ENCODE data around the gene TSPO2.

The TSPO2 gene

GRCh38 chr6:41075651-41076626 lies 33.7 kb downstream of the TSPO2 start:
- no peak for DNase-seq (ENCODE audit: low read depth, low spot score)
- TF ChIP-seq CTCF (IDR thresholded peaks at IDR 0.05; ENCODE audit: insufficient read depth, low read length, missing control alignments): no peak
- H3K4me3 ChIP-seq (ENCODE audit: low read depth, low read length): no peak overlapping the region
- CTCF ChIA-PET: interaction anchor here (0.6 to 3.6 kb wide), 7 partner anchors 11 to 244 kb away, joined by 3 to 25 read pairs (median 4); no protein-coding TSS in a partner anchor
- POLR2A ChIA-PET: no interaction called here

- CTCF ChIA-PET: interaction anchor here (1.8 to 3.6 kb wide), 2 partner anchors 13 to 242 kb away, joined by 4 to 25 read pairs; no protein-coding TSS in a partner anchor
- no peak for TF ChIP-seq CTCF (IDR thresholded peaks at IDR 0.05; ENCODE audit: insufficient read depth, low read length, missing control alignments)
- DNase-seq (ENCODE audit: low read depth, low spot score): no peak
- no peak overlapping the region for H3K4me3 ChIP-seq (ENCODE audit: low read depth, low read length)
- POLR2A ChIA-PET: no interaction called here
Observed at GRCh38 chr6:41077536-41077935, 35.3 kb downstream of the TSPO2 start.

GRCh38 chr6:41078101-41078500 lies 35.8 kb downstream of the TSPO2 start:
- ChIA-PET POLR2A (no interaction called here), CTCF (interaction anchor here (2.5 kb wide), 1 partner anchor 14 kb away, joined by 10 read pairs; no protein-coding TSS in a partner anchor)
- no peak for DNase-seq (ENCODE audit: low read depth, low spot score)
- no peak overlapping the region for H3K4me3 ChIP-seq (ENCODE audit: low read depth, low read length)
- no peak for TF ChIP-seq CTCF (IDR thresholded peaks at IDR 0.05; ENCODE audit: insufficient read depth, low read length, missing control alignments)

GRCh38 chr6:41079080-41079479 lies 36.8 kb downstream of the TSPO2 start:
- no peak for DNase-seq (ENCODE audit: low read depth, low spot score)
- H3K4me3 ChIP-seq (ENCODE audit: low read depth, low read length): no peak overlapping the region
- ChIA-PET CTCF (interaction anchor here (2.5 kb wide), 1 partner anchor 13 kb away, joined by 10 read pairs; no protein-coding TSS in a partner anchor), POLR2A (interaction anchor here (1.0 kb wide), 1 partner anchor 23 kb away, joined by 3 read pairs; no protein-coding TSS in a partner anchor)
- no peak for TF ChIP-seq CTCF (IDR thresholded peaks at IDR 0.05; ENCODE audit: insufficient read depth, low read length, missing control alignments)

- no peak for DNase-seq (ENCODE audit: low read depth, low spot score)
- ChIA-PET POLR2A (no interaction called here), CTCF (interaction anchor here (2.5 kb wide), 1 partner anchor 12 kb away, joined by 10 read pairs; no protein-coding TSS in a partner anchor)
- no peak overlapping the region for H3K4me3 ChIP-seq (ENCODE audit: low read depth, low read length)
- no peak for TF ChIP-seq CTCF (IDR thresholded peaks at IDR 0.05; ENCODE audit: insufficient read depth, low read length, missing control alignments)
Observed at GRCh38 chr6:41080621-41081020, 38.4 kb downstream of the TSPO2 start.

GRCh38 chr6:41083072-41083471 lies 40.8 kb downstream of the TSPO2 start:
- ChIA-PET CTCF (interaction anchor here (1.8 to 3.0 kb wide), 2 partner anchors 9 to 14 kb away, joined by 5 to 19 read pairs; no protein-coding TSS in a partner anchor), POLR2A (interaction anchor here (1.3 kb wide), 1 partner anchor 11 kb away, joined by 3 read pairs; the partner anchor contains the start of genes NFYA and OARD1)
- no peak for DNase-seq (ENCODE audit: low read depth, low spot score)
- H3K4me3 ChIP-seq (ENCODE audit: low read depth, low read length): no peak overlapping the region
- no peak for TF ChIP-seq CTCF (IDR thresholded peaks at IDR 0.05; ENCODE audit: insufficient read depth, low read length, missing control alignments)
